Kasumi-1 (cell line): Measurements from ENCODE around the gene SLC35A5.
"Not testable (repeated sequence)": the region's sequence is repeated elsewhere in the genome, so short reads cannot be mapped to it uniquely, and the experiment has no call there.

ENCODE experiments used
- DNase-seq, 2 experiments: peaks; one replicate each; lab custom pipeline; 2025; lab: John Stamatoyannopoulos, UW

The SLC35A5 gene

GRCh38 chr3:112561734-112562529 lies at the start of gene SLC35A5, which contains the start of gene ATG3:
TSS of gene SLC35A5 (plus strand) at chr3:112562045. CDS start at chr3:112563404, 1,359 bp downstream.
TSS of gene ATG3 (minus strand) at chr3:112561962. CDS start at chr3:112561528, 434 bp downstream.
- DNase-seq: peak; percentile 98 to 99

- DNase-seq: no peak
Observed at GRCh38 chr3:112512320-112512719, 49.5 kb upstream of the SLC35A5 start.

GRCh38 chr3:112514527-112515128 lies 47.2 kb upstream of the SLC35A5 start:
- DNase-seq: no peak

GRCh38 chr3:112518970-112519369 lies 42.9 kb upstream of the SLC35A5 start:
- peak; percentile 8 for DNase-seq

GRCh38 chr3:112519424-112520001 lies 42.3 kb upstream of the SLC35A5 start:
- DNase-seq: peak; percentile 90 to 97

GRCh38 chr3:112524127-112524526 lies 37.7 kb upstream of the SLC35A5 start:
- DNase-seq: not testable (repeated sequence)

GRCh38 chr3:112530573-112530972 lies 31.3 kb upstream of the SLC35A5 start:
- DNase-seq: no peak

- DNase-seq: peak; percentile 63 to 77
Observed at GRCh38 chr3:112531358-112531781, 30.5 kb upstream of the SLC35A5 start.

GRCh38 chr3:112539825-112540650 lies 21.8 kb upstream of the SLC35A5 start:
- DNase-seq: no peak

- DNase-seq: no peak
Observed at GRCh38 chr3:112546216-112546759, 15.6 kb upstream of the SLC35A5 start.

- DNase-seq: no peak
Observed at GRCh38 chr3:112550859-112551258, 11.0 kb upstream of the SLC35A5 start.

- no peak for DNase-seq
Observed at GRCh38 chr3:112555535-112556170, 6.2 kb upstream of the SLC35A5 start.

GRCh38 chr3:112557976-112558375 lies 3.9 kb upstream of the SLC35A5 start:
- DNase-seq: peak; percentile 25 to 41

GRCh38 chr3:112560307-112560706 lies 1.5 kb upstream of the SLC35A5 start:
- no peak for DNase-seq

- peak; percentile 81 to 86 for DNase-seq
Observed at GRCh38 chr3:112560721-112561483, 943 bp upstream of the SLC35A5 start.

- peak in 1 of 2 experiments; percentile 76 for DNase-seq
Observed at GRCh38 chr3:112561484-112561733, 436 bp upstream of the SLC35A5 start.

- not testable (repeated sequence) for DNase-seq
Observed at GRCh38 chr3:112564247-112564939, 2.5 kb downstream of the SLC35A5 start.

- no peak for DNase-seq
Observed at GRCh38 chr3:112564940-112565305, 3.1 kb downstream of the SLC35A5 start.

GRCh38 chr3:112568642-112569041 lies 6.8 kb downstream of the SLC35A5 start:
- DNase-seq: no peak

GRCh38 chr3:112569265-112569664 lies 7.4 kb downstream of the SLC35A5 start:
- peak; percentile 9 to 43 for DNase-seq
